Right atrium auricular region (tissue), 2 donors: Measurements from ENCODE around the gene ZNF624. TPM values are rescaled to one million over a fixed set of nuclear protein-coding genes. Genes with fewer than 3 reads are reported as not detected.

Experiments
- DNase-seq: peaks from one replicate; pipeline ENCODE4 v3.0.0-alpha.2; 2019; ENCODE audit warnings: low spot score
- H3K27ac ChIP-seq, 2 donors: fragments of 200-600 bp; sonication (generic); 1 replicate in 1 of 2; 2 replicates in 1 of 2; pipeline ENCODE4 v1.5.1; 2016 to 2019
- H3K27me3 ChIP-seq, 2 donors: fragments of 200-600 bp; sonication (generic); one replicate each; pipeline versions ENCODE4 v1.5.1 to v1.6.0; 2017 to 2019
- H3K36me3 ChIP-seq: fragments of 200-600 bp; sonication (generic); one replicate; pipeline ENCODE4 v1.5.1; 2016
- H3K4me1 ChIP-seq, 2 donors: fragments of 200-600 bp; sonication (generic); one replicate each; pipeline versions ENCODE4 v1.5.1 to v1.6.0; 2017 to 2019
- H3K4me3 ChIP-seq, 2 donors: fragments of 200-600 bp; sonication (generic); 1 replicate in 1 of 2; 2 replicates in 1 of 2; pipeline ENCODE4 v1.5.1; 2017 to 2019; ENCODE audit warnings: mild to moderate bottlenecking in 1 of 2, moderate library complexity in 1 of 2
- H3K9me3 ChIP-seq, 2 donors: fragments of 200-600 bp; sonication (generic); one replicate each; pipeline ENCODE4 v1.5.1; 2019
- CTCF ChIP-seq, 2 donors: fragments of 200-600 bp; sonication (generic); IDR thresholded peaks; one replicate each; pipeline ENCODE4 v1.5.1; 2019; ENCODE audit warnings: antibody characterized with exemption in 2 of 2
- total RNA-seq, 2 donors: library from RNA; depleted of rRNA; stranded (reverse); fragments of >200 nt; gene quantifications; one replicate each; pipeline ENCODE4 v1.1.0, GENCODE V29; 2016

ZNF624 gene
- total RNA-seq, 2 donors from 2014 or later, result 0.55 to 0.78 TPM

GRCh38 chr17:16662936-16663335, 9.3 kb upstream of the ZNF624 start:
- no peaks in the 10 kb centered on the region for H3K36me3 ChIP-seq
- no peak for TF ChIP-seq CTCF (IDR thresholded peaks at IDR 0.05)
- no peak overlapping the region for H3K4me3 ChIP-seq
- no peak overlapping the region for H3K27ac ChIP-seq
- no peak for DNase-seq
- no peaks in the 10 kb centered on the region for H3K27me3 ChIP-seq
- H3K4me1 ChIP-seq, result peaks cover 0 to 9% of the 10 kb centered on the region in 2 donors
- no peaks in the 10 kb centered on the region for H3K9me3 ChIP-seq

GRCh38 chr17:16661217-16661616, 7.6 kb upstream of the ZNF624 start:
- DNase-seq, result no peak
- H3K4me1 ChIP-seq, result no peaks in the 10 kb centered on the region
- no peak overlapping the region for H3K27ac ChIP-seq
- H3K36me3 ChIP-seq, result no peaks in the 10 kb centered on the region
- no peaks in the 10 kb centered on the region for H3K27me3 ChIP-seq
- no peak overlapping the region for H3K4me3 ChIP-seq
- no peaks in the 10 kb centered on the region for H3K9me3 ChIP-seq
- no peak for TF ChIP-seq CTCF (IDR thresholded peaks at IDR 0.05)

- DNase-seq, result no peak
- no peak for TF ChIP-seq CTCF (IDR thresholded peaks at IDR 0.05)
- no peaks in the 10 kb centered on the region for H3K36me3 ChIP-seq
- no peaks in the 10 kb centered on the region for H3K27me3 ChIP-seq
- H3K9me3 ChIP-seq, result no peaks in the 10 kb centered on the region
- H3K4me3 ChIP-seq, result peak overlapping the region; percentile 55 to 66
- peaks cover 0 to 20% of the 10 kb centered on the region in 2 donors for H3K4me1 ChIP-seq
- peak overlapping the region; percentile 92 to 97 for H3K27ac ChIP-seq
Measured at GRCh38 chr17:16652847-16653366, 743 bp downstream of the ZNF624 start.

- H3K27me3 ChIP-seq, result no peaks in the 10 kb centered on the region
- H3K36me3 ChIP-seq, result no peaks in the 10 kb centered on the region
- no peak for DNase-seq
- no peak for TF ChIP-seq CTCF (IDR thresholded peaks at IDR 0.05)
- H3K4me1 ChIP-seq, result peaks cover 0 to 20% of the 10 kb centered on the region in 2 donors
- H3K9me3 ChIP-seq, result no peaks in the 10 kb centered on the region
- H3K4me3 ChIP-seq, result peak overlapping the region in 1 of 2 donors; percentile 66
- H3K27ac ChIP-seq, result peak overlapping the region; percentile 92 to 97
Measured at GRCh38 chr17:16652252-16652651, 1.4 kb downstream of the ZNF624 start.

- Histone ChIP-seq H3K27me3 (no peaks in the 10 kb centered on the region), H3K27ac (no peak overlapping the region), H3K4me1 (peaks cover 0 to 20% of the 10 kb centered on the region in 2 donors), H3K9me3 (no peaks in the 10 kb centered on the region), H3K36me3 (no peaks in the 10 kb centered on the region), H3K4me3 (no peak overlapping the region)
- DNase-seq, result no peak
- no peak for TF ChIP-seq CTCF (IDR thresholded peaks at IDR 0.05)
Measured at GRCh38 chr17:16649585-16649984, 4.1 kb downstream of the ZNF624 start.

GRCh38 chr17:16639438-16639837, 14.2 kb downstream of the ZNF624 start:
- Histone ChIP-seq H3K9me3 (no peaks in the 10 kb centered on the region), H3K4me1 (no peaks in the 10 kb centered on the region), H3K36me3 (peaks cover 4% of the 10 kb centered on the region), H3K27ac (no peak overlapping the region), H3K27me3 (no peaks in the 10 kb centered on the region), H3K4me3 (no peak overlapping the region)
- no peak for TF ChIP-seq CTCF (IDR thresholded peaks at IDR 0.05)
- DNase-seq, result no peak
